NOMO-1 (cell line): ENCODE measurements around the gene NUDT2.
"Not testable (repeated sequence)": the region's sequence is repeated elsewhere in the genome, so short reads cannot be mapped to it uniquely, and the experiment has no call there.

ENCODE experiments used
- DNase-seq, 2 experiments: peaks; one replicate each; lab custom pipeline; 2025; ENCODE audit not compliant: unreplicated experiment in 2 of 2; lab: John Stamatoyannopoulos, UW

Gene NUDT2

DNA sequence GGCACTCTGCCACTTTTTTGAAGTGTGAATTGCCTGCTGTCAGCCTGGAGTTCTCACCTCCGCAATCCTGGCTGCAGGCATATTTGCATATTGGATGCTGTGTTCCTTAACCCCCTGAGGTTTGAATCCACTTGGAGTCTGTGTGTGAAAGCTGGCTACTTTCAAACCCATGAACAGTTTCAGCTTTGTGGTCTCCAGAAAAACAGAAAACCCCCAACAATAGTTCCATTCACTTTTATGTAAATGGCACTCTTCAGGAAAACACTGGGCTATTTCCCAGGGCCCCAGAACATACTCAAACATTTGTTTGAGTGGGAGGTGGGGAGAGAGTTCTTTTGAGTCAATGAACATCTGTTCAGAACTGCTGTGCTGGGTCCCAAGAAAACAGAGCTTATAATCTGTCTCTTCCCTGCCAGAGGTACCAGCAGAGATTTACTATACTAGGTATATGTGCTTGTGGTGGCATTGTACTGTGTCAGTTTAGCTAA, 5.0 kb downstream of the NUDT2 start:
- no peak for DNase-seq

DNA sequence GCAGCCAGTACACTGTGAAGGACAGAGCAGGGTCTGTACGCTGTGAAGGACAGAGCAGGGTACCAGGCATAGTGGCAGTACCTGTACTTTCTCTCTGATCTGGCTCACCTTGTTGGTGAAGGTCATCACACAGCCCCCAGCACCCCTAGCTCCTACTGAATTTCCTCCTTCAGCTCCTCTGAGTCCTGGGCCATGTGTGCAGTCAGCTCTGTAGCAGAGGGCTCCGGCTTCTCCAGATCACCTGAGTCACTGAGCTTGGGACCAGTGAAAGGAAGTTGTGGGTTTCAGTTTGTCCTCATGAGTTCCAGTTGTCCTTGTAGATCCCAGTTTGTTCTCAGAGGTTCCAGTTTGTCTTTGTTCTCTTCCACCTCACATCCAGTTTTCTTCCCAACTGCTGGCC, 5.5 kb downstream of the NUDT2 start:
- no peak for DNase-seq

GRCh38 chr9:34335376-34335775, 6.0 kb downstream of the NUDT2 start:
- no peak for DNase-seq

DNA sequence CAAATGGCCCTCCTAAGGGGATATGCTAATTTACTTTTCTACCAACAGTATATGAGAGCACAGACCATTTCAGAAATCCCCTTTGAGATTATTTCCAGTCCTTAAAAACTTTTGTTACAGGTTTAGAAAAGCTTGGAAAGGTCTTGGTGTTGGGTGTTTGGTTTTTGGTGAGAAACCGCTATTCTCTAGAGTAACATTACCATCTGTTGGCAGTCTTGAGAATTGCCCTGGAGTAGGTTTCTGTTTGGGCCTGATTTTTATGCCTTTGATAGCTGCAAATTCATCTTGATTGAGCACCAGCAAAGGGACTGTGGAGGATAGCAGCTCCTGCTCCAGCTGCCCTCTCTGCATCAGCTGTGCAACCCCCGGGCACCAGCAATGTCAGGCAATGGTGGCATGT, 8.0 kb downstream of the NUDT2 start:
- DNase-seq: no peak

DNA sequence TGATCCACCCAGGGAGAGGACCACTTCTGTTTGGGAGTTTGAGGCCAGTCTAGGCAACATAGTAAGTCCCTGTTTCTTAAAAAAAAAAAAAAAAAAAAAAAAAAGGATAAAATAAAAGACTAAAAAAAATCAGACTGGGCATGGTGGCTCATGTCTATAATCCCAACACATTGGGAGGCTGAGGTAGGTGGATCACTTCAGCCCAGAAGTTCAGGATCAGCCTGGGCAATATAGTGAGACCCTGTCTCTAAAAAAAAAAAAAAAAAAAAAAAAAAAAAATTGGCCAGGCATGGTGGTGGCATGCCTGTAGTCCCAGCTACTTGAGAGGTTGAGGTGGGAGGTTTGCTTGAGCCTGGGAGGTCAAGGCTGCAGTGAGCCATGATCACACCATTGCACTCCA, 8.7 kb downstream of the NUDT2 start:
- not testable (repeated sequence) for DNase-seq

DNA sequence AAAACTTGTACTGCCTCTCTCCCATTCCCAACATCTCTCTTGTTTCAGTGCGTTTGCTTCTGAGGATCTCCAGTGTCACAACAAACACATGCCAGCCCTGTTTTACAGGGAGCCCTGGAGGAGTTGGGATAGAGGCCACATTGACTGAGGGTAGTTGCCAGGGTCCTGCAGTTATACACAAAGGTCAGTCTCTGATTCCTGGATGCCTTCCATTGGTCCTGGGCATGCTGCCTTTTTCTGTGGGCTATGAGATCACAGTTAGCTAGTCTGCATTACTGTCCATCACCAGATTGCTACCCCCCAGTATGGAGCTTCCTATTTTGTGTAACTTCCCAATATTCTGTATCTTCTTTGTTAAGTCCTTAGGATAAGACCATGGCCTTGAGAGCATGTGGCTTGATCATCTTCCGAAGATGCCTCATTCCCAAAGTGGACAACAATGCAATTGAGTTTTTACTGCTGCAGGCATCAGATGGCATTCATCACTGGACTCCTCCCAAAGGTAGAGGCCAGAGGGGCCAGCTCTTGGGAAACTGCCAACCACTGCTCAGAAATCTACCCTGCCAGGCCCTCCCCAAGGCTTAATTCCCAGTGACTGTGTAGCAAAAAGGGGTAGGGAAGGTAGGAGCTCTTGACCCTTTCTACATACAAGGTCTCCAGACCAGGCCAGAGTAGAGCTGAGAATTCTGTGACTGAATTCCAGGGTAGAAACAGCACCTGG, 9.5 kb downstream of the NUDT2 start:
- DNase-seq: no peak

DNA sequence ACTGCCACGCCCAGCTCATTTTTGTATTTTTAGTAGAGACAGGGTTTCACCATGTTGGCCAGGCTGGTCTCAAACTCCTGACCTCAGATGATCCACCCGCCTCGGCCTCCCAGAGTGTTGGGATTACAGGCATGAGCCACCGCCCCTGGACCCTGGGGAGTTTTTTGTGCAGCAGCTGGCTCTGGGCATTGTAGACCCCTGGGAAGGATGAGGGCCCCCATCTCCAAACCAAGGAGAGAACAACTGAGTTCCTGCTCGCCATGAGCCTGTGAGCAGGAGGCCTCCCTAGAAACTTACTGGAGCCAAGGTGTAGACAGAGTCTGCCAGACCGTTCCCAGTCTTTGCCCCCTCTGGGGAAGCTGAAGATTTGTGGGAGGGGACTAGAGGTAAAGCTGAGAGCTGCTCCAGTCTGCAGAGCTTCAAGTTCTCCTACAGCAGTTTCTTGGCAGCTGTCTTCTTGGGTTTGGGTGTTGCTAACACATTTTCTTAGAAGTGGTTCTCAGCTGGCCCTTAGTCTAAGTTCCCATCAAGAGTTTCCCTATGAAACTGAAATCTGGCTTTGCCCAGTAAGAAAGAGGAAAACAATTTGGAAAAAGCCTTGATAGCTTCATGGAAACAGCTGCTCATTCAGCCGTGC, 12.4 kb downstream of the NUDT2 start:
- DNase-seq: no peak

DNA sequence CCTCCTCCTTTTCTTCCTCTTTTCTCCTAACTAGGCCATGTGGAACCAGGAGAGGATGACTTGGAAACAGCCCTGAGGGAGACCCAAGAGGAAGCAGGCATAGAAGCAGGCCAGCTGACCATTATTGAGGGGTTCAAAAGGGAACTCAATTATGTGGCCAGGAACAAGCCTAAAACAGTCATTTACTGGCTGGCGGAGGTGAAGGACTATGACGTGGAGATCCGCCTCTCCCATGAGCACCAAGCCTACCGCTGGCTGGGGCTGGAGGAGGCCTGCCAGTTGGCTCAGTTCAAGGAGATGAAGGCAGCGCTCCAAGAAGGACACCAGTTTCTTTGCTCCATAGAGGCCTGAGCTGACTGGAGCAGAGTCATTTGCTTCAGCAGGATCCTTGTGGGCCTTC, 13.7 kb downstream of the NUDT2 start:
- no peak for DNase-seq

- no peak for DNase-seq
These were observed 14.2 kb downstream of the NUDT2 start for GRCh38 chr9:34343605-34344004.

DNA sequence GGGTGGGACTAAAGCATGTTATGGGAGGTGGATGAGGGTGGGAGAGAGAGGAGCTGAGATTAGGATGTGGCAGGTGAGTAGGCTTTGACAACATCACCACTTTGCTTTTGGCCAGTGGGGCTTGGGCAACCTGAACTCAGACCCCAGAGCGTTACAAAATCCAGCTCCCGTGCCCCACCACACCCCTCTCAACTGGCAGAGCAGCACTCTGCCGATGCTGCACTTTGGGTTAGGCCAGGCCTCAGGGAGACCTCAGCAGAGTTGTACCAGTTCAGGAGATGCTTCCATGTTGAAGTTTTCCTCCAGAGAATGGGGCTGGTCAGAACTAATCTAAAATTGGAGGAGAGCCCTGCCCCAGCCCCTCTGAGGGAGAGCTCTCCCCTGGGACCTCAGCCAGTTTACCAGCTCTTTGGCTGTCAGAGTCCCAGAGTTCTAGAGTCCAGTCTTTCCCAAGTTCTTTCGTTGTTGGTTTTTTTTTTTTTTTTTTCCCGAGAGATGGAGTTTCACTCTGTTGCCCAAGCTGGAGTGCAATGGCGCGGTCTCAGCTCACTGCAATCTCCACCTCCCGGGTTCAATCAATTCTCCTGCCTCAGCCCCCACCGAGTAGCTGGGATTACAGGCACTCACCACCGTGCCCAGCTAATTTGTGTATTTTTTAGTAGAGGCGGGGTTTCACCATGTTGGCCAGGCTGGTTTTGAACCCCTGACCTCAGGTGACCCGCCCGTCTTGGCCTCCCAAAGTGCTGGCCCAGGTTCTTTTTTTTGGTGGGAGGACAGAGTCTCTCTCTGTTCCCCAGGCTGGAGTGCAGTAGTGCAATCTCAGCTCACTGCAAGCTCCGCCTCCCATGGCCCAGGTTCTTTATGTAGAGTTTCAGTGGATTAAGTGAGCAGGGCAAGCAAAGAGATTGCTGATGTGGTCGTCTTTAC, 17.8 kb downstream of the NUDT2 start:
- DNase-seq: no peak

- no peak for DNase-seq
These were observed 18.4 kb downstream of the NUDT2 start for GRCh38 chr9:34347800-34348158.

GRCh38 chr9:34349324-34349723, 20.0 kb downstream of the NUDT2 start:
- no peak for DNase-seq

DNA sequence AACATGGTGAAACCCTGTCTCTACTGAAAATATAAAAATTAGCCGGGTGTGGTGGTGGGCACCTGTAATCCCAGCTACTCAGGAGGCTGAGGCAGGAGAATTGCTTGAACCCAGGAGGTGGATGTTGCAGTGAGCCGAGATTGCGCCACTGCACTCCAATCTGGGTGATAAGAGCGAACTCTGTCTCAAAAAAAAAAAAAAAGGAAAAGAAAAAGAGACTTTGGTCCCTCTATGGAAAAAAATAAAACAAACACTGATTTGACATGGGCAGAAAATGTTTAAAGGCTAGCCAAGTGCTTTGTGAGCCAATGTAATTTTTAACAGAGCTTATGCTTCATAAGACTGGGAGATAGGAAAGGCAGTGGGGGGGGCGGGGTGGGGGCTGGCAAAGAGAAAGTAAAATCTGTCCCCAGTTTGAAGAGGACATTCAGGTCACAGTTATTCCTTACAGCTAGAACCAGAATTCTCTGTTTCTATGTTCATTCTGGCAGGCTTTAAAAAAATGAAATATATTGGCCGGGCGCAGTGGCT, 22.8 kb downstream of the NUDT2 start:
- not testable (repeated sequence) for DNase-seq

DNA sequence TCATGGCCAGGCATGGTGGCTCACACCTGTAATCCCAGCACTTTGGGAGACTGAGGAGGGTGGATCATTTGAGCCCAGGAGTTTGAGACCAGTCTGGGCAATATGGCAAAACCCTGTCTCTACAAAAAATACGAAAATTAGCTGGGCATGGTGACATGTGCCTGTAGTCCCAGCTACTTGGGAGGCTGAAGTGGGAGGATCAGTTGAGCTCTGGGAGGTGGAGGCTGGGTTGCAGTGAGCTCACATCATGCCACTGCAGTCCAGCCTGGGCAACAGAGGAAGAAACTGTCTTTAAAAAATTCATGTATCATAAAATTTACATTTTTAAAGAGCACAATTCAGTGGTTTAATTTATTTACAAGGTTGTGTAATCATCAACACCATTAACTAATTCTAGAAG, 23.6 kb downstream of the NUDT2 start:
- DNase-seq: not testable (repeated sequence)

DNA sequence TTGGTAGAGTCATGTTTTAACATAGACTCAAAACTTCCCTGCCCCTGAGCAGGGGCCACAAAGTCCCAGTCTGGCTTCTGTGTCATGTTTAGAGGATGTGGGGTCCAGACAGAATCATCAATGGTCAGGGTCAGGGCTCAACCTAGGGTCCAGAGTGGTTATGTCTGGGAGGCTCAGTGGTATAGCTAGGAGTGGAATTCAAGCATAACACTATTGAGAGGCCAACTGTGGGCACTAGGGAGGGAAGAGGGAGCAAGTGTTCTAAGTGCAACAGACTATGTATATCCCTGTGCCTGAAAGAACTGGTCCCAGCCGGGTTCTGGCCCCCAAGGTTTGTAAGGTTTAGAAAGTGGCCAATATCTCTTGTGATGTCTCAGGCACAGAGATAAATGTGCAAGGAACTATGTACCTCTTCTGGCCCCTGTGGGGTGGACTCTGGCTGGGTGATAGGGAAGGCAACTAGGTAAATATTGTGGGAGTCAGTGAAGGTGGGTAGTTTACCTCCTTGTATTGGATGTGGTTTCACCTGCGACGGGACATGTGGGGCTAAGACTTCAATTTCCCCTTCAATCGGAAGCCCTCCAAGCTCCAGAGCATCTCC, 33.3 kb downstream of the NUDT2 start:
- no peak for DNase-seq

- DNase-seq: no peak
These were observed 34.4 kb downstream of the NUDT2 start for GRCh38 chr9:34363619-34364351.

DNA sequence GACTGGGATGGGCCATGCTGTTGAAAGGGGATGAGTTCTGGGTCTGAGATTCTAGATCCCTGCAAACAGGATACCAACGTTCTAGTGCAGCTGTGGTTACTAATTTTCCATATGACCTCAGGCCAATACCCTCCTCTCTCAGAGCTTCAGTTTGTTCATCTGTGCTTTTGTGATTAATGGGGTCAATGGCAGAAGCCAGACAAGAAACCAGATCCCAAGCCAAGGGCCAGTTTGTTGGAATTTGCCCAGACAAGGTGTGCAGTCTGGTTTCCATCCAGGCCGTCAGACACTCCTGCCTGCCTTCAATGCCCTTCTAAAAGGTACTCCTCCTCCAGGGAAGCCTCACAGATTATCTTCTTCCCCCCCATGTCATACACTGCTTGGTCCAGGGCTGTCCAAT, 35.9 kb downstream of the NUDT2 start:
- DNase-seq: no peak

DNA sequence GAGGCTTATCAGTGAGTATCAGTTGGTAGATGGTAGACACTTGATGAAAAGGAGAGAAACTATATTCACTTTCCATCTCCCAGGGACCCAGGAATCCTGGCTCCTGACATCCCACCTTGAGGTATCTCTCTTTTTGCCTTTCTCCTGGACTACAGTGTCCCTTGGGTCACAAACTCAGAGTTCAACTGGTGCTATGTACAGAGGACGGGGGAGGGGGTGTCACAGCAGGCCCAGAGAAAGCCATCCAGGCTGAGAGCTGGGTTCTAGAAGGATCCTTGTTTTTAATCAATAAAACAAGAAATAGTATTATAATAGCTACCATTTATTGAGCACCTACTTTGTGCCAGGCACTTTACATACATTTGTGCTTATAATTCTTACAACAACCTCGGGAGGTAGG, 37.0 kb downstream of the NUDT2 start:
- DNase-seq: no peak

DNA sequence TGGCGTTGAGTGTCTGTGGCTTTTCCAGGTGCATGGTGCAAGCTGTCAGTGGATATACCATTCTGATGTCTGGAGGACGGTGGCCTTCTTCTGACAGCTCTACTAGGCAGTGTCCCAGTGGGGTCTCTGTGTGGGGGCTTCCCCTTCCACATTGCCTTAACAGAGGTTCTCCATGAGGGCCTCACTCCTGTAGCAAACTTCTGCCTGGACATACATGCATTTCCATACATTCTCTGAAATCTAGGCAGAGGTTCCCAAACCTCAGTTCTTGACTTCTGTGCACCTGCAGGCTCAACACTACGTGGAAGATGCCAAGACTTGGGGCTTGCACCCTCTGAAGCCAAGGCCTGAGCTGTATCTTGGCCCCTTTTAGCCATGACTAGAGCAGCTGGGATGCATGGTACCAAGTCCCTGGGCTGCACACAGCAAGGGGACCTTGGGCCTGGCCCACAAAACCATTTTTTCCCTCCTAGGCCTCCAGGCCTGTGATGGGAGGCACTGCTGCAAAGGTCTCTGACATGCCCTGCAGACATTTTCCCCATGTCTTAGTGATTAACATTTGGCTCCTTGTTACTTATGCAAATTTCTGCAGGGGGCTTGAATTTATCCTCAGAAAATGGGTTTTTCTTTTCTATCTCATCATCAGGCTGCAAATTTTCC, 38.5 kb downstream of the NUDT2 start:
- not testable (repeated sequence) for DNase-seq

- DNase-seq: not testable (repeated sequence)
These were observed 39.4 kb downstream of the NUDT2 start for GRCh38 chr9:34368796-34369195.
